GM04503 (cell line): Measurements from ENCODE around the gene MRS2.

Experiments used
- DNase-seq: peaks from one replicate; pipeline ENCODE4 v3.0.0-alpha.2; 2012; ENCODE audit warnings: low read depth

MRS2 gene

GRCh38 chr6:24431045-24431451 lies 28.3 kb downstream of the MRS2 start:
- DNase-seq = no peak

- no peak for DNase-seq
Observed at GRCh38 chr6:24432611-24433010, 29.9 kb downstream of the MRS2 start.

DNA sequence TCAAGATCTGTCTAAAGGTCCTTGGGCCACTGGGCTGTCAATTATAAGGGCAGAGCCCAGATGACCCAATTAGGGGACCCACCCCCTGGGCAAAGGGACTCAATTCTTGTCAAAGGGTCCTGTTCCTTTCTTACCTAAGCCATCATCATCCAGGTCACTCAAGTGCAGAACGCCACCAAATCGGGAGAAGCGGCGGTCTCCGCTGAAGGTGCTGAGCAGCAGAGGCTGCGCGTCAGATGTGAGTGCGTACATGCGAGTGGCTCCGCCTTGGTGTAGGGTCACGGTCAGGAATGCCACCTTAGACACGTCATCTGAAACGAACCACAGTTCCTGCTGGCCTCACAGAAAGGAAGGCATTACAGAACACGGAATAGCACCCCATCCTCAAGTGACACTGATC lies 34.2 kb downstream of the MRS2 start:
- no peak for DNase-seq

DNA sequence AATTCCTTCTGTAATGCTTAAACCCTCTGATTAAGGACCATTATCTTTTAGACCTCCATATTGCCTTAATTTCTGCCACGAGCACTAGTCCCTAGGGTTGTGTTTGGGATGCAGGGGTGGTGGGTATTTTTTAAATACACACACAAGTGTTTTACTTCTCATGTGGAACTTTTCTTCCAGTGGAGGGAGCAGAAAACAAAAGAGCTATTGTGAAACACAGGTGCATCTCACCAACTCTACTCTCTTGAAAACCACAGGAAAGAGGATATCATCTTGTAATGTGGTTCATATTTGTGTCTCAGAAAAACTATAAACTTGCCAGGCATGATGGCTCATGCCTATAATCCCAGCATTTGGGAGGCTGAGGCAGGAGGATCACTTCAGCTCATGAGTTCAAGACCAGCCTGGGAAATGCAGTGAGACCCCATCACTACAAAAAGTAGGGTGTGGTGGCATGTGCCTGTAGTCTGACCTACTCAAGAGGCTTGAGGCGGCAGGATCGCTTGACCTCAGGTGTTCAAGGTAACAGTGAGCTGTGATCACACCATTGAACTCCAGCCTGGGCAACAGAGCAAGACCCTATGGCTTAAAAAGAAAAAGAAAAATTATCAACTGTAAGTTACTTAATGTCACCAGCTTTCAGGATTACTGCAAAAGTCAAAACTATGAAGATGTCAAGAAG lies 37.3 kb downstream of the MRS2 start:
- no peak for DNase-seq

- no peak for DNase-seq
Observed at GRCh38 chr6:24440897-24441598, 38.3 kb downstream of the MRS2 start.

- no peak for DNase-seq
Observed at GRCh38 chr6:24441599-24441904, 38.8 kb downstream of the MRS2 start.

DNA sequence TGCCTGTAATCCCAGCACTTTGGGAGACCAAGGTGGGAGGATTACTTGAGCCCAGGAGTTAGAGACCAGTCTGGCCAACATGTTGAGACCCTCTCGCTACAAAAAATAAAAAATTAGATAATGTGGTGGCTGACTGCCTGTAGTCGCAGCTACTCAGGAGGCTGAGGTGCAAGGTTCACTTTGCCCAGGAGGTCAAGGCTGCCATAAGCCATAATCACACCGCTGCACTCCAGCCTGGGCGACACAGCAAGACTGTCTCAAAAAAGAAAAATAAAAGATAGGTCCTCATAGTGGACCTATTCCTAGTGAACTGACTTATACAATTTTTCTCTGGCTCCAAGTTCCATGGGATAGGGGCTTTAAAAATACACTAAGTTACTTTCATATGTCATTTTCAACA lies 41.9 kb downstream of the MRS2 start:
- DNase-seq = no peak

- no peak for DNase-seq
Observed at GRCh38 chr6:24445704-24446103, 43.0 kb downstream of the MRS2 start.

- no peak for DNase-seq
Observed at GRCh38 chr6:24446670-24447069, 43.9 kb downstream of the MRS2 start.

GRCh38 chr6:24448396-24448795 lies 45.7 kb downstream of the MRS2 start:
- no peak for DNase-seq

DNA sequence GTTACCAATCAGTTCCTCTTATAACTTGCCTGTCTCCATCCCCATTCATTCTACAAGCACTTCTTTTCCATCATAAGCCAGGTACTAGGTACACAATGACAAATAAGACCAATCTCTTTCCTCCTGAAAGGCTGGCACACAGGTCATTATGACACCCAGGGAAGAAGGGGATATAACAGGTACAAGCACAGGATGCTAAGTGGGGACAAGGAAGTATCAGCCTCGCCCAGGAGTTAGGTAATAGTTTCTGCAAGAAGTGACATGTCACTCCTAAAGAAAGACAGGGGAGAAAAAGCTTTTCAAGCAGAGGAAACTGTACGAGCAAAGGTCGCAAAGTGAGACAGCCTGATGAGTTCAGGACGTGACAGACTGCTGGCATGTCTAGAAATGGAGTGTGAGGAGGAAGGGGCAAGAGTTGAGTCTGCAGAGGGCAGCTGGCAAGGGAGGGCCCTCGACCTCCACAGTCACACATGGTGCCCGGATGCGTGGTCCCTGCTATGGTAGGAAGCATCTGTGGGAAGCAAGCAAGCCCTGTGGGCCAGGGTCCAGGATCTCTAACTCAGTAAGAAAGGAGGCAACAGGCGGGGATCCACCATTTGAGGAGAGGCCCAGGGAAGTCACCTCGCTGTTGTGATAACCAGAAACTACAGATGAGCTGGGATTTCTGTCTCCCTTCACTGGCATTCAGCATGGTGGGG lies 46.2 kb downstream of the MRS2 start:
- no peak for DNase-seq

- DNase-seq = no peak
Observed at GRCh38 chr6:24451581-24452388, 49.0 kb downstream of the MRS2 start.

GRCh38 chr6:24453921-24454320 lies 51.2 kb downstream of the MRS2 start:
- DNase-seq = no peak

DNA sequence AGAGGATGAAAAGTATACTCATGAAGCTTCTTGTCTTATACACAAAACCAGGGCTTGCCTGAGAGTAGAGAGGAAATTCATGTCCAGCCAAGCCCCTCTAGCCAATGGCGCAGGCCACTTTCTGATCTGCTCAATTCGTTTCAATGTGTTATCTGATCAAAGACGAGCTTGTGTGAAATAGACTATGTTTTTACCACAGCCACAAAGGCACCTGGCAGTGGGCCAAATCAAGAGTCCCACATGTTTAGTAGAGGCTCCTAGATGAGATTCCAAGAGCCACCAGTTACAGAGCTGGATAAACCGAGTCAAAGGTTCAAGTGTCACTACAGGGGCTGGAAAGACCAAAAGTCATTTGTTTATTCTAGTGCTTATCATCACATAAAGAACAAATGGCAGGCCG lies 51.7 kb downstream of the MRS2 start:
- no peak for DNase-seq

DNA sequence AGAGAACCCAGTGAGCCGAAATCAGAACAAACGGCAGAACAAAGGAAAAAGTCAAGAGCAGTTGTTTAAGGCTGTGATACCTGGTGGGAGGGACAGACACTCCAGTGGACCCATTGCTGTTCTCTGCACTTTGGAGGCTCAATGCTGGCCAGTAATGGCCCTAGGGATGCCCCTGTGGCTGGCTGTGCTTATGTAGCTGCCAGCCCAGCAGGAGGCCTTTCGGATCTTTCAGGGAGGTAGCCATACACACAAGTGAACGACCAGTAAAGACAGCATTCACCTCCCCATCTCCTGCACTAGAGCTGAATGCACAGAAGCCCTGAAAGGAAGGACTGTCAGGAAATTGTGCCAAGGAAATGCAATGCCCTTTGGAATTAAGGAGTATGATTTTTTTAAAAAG lies 52.3 kb downstream of the MRS2 start:
- no peak for DNase-seq

DNA sequence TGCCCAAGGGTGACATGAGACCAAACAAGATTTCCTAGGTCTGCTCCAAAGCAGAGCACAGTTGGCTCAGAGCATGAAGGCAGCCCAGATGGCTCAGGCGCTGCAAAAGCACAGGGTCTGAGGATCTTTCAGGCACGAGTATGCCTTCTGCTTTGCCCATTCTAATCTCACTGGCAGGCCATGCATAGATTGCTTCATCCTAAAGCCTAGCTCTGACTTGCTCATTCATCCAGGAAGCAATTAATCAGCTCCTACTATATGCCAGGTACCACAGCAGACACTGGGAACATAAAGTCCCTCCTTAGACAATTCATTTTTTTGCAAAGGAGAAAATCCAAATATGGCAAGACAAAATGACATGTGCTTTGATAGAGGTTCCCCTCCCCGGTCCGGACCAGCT lies 55.4 kb downstream of the MRS2 start:
- DNase-seq = no peak

DNA sequence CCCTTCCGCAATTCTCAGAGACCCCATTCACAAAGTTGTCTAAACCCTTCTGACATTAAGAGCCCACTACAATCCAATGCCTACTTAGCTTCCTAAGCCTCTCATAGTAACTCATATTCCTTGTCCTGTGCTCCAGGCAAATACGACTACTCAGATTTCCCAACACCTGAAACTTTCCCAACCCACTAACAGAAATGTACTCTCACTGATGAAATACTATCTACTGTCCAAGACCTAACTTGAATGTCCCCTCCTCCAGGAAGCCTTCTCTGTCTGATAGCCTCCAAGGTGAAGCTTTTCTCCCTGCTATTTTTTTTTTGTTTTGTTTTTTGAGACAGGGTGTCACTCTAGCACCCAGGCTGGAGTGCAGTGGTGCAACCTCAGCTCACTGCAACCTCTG lies 56.2 kb downstream of the MRS2 start:
- no peak for DNase-seq

DNA sequence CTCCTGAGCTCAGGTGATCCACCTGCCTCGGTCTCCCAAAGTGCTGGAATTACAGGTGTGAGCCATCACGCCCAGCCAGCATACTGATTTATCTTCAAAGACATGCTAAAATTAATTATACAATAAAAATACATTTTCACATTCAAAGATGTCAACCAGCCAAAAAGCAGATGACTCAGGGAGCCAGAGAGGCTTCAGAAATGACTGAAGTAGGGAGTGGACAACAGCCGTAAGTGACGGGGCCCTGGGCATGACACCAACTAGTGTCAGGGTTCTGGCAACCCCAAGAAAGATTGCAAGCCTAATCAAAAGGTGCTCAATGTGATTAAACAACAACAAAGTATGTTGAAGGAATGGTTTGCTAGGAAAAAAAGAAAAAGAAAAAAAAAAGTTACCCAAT lies 58.2 kb downstream of the MRS2 start:
- no peak for DNase-seq

DNA sequence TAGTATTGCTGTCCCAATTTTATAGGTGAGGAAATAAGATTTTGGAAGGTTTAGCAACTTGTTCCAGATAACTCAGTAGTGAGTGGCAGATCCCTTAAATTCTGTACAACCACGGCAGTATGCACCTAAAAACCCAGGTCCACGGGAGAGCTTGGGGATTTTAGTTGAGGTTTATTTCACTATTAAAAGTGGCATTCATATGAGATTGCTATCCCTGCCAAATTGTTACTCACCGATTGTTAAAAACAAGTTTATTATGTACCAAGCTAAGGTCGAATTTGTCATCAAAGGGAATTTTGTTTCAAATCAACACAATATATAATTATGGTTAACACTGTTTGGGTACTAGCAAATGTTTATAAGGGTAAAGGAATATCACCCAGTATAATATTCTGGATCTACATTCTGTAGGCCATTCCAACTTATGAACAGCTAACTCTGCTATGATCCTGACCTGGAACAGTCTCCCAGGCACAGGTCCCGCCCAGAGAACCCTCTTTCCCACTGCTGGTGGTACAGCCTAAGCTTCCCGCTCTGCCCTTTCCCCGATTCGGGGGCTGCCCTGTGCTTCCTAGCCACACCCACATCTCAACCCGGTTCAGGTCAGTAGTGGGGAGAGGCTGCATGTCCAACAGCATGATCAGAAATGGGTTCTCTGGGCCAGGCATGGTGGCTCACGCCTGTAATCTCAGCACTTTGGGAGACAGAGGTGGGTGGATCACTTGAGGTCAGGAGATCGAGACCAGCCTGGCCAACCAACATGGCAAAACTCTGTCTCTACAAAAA lies 61.7 kb downstream of the MRS2 start:
- DNase-seq = no peak

DNA sequence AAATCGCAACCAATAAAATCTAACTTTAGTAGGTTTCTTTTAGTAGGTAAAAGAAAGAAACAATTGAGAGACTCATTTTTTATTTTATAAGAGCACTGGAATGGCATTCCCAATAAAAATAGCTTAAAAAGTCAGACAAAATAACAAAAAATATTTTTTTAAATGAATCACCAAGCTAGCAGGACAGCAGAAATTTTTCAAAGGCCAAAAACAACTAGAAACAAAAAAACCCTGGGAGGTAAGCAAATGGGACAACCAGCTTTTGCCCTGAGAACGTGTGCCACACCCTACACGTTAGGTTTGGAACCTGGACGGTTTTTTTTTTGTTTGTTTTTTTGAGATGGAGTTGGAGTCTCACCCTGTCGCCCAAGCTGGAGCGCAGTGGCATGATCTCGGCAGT lies 67.1 kb downstream of the MRS2 start:
- DNase-seq = no peak

DNA sequence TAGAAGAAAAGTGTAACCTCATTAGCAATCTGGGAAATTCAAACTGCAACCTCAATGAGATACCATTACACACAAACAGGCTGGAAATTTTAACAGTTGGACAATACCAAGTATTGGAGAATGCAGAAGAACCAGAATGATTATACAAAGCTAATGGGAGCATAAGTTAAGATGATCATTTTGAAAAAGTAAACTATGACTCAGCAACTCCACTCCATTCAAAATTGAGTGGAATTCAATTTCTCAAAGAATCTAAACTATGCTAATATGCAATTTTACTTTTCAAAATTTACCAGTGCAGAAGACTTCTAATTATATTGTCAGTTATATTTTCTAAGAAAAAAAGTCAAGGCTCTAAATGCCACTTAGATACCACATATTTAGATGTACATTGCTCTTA lies 69.4 kb downstream of the MRS2 start:
- no peak for DNase-seq
